AG08395 (cell line): ENCODE data around the gene AJAP1.
"Not testable (repeated sequence)": the region's sequence is repeated elsewhere in the genome, so short reads cannot be mapped to it uniquely, and the experiment has no call there.

Experiments
- DNase-seq: peaks from one replicate; pipeline ENCODE4 v3.0.0; 2012; ENCODE audit warnings: mixed read lengths, low spot score

The AJAP1 gene

GRCh38 chr1:4657960-4658541 lies 3.6 kb downstream of the AJAP1 start:
- DNase-seq = no peak

GRCh38 chr1:4658643-4659628 lies 4.5 kb downstream of the AJAP1 start:
- DNase-seq = no peak

GRCh38 chr1:4660917-4661594 lies 6.6 kb downstream of the AJAP1 start:
- no peak for DNase-seq

GRCh38 chr1:4661595-4661917 lies 7.1 kb downstream of the AJAP1 start:
- DNase-seq = no peak

- DNase-seq = no peak
Observed at GRCh38 chr1:4662168-4662567, 7.8 kb downstream of the AJAP1 start.

- DNase-seq = no peak
Observed at GRCh38 chr1:4662723-4663122, 8.3 kb downstream of the AJAP1 start.

GRCh38 chr1:4664095-4664494 lies 9.7 kb downstream of the AJAP1 start:
- DNase-seq = no peak

GRCh38 chr1:4664606-4665005 lies 10.2 kb downstream of the AJAP1 start:
- DNase-seq = no peak

GRCh38 chr1:4665456-4665855 lies 11.0 kb downstream of the AJAP1 start:
- no peak for DNase-seq

GRCh38 chr1:4666683-4667082 lies 12.3 kb downstream of the AJAP1 start:
- DNase-seq = not testable (repeated sequence)

GRCh38 chr1:4668743-4669700 lies 14.6 kb downstream of the AJAP1 start:
- no peak for DNase-seq

- DNase-seq = no peak
Observed at GRCh38 chr1:4670265-4670664, 15.9 kb downstream of the AJAP1 start.

- no peak for DNase-seq
Observed at GRCh38 chr1:4671828-4672227, 17.4 kb downstream of the AJAP1 start.

- no peak for DNase-seq
Observed at GRCh38 chr1:4673494-4673893, 19.1 kb downstream of the AJAP1 start.

- DNase-seq = no peak
Observed at GRCh38 chr1:4674117-4674516, 19.7 kb downstream of the AJAP1 start.

GRCh38 chr1:4674676-4675075 lies 20.3 kb downstream of the AJAP1 start:
- no peak for DNase-seq

GRCh38 chr1:4675454-4676186 lies 21.2 kb downstream of the AJAP1 start:
- DNase-seq = no peak

GRCh38 chr1:4676253-4676652 lies 21.8 kb downstream of the AJAP1 start:
- DNase-seq = no peak

GRCh38 chr1:4677608-4678007 lies 23.2 kb downstream of the AJAP1 start:
- DNase-seq = no peak

GRCh38 chr1:4678066-4678717 lies 23.8 kb downstream of the AJAP1 start:
- DNase-seq = no peak

- DNase-seq = no peak
Observed at GRCh38 chr1:4681026-4681425, 26.6 kb downstream of the AJAP1 start.
